Spleen (tissue), 7 donors: ENCODE data around the gene PLA2G2F.

ENCODE experiments used
- POLR2A ChIP-seq, 3 donors: fragments of 450-650 bp; IDR thresholded peaks; one replicate each; pipeline ENCODE4 v1.5.1; 2017; ENCODE audit warnings: antibody characterized with exemption in 3 of 3, mild to moderate bottlenecking in 1 of 3
- TF ChIP-seq, protein P1 (sequence below), 11 experiments: fragments of 200-600 bp in 7 of 11; fragments of 450-650 bp in 4 of 11; sonication (generic) in 4 of 11; IDR thresholded peaks in 8 of 11; conservative IDR thresholded peaks in 3 of 11; 1 replicate in 7 of 11; 2 replicates in 4 of 11; pipeline versions ENCODE4 v1.4.0 to v1.8.0; 2016 to 2021; ENCODE audit warnings: antibody characterized with exemption in 11 of 11, inconsistent platforms in 4 of 11, mild to moderate bottlenecking in 1 of 11
- donor health status: DM: no; HTN: no; CAD: no; lungs with moderate emphysema.
- donor health status: DM: no; HTN: no; CAD: no.
- donor health status: DM: no; HTN: no; CAD: no.

DNA sequence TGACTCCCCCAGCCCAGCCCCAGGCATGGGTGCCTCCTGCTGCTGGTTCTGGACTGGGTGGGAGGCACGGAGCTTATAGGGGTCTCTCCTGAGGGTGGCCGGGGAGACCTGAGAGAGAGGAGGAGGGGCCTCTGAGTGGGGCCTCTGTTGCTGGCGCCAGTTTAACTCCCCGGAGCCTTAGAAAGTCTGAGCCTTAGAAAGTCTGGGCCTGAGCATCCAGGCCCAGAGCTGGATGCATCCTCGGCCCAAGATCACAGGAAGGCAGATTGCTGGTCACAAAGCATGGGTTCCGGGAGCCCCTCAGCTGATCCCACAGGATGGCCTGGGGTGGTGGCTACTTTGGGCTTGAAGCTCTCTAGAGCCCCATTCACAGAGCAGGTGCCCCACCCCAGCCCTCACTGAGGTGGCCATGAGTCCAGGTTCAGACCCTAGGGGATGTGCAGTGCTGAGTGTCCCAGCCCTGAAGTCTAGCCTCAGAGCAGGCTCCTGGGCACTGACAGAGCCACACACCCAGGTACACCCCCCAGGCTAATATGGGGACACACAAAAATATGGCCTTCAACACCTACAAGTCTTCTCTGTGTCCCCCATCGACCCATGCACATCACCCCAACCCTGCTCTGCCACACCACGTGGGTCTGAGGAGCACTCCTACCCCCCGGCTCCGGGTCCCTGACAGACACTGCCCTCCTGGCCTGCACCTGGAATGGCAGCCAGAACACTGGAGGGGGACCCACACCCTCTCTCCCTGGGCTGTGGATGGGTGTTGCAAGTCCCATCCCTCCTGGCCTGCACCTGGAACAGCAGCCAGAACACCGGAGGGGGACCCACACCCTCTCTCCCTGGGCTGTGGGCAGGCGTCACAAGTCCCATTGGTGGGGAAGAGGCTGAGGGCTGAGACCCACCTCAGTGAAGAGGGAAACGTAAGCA is 9.7 kb downstream of the PLA2G2F start:
- TF ChIP-seq, protein P1, sequence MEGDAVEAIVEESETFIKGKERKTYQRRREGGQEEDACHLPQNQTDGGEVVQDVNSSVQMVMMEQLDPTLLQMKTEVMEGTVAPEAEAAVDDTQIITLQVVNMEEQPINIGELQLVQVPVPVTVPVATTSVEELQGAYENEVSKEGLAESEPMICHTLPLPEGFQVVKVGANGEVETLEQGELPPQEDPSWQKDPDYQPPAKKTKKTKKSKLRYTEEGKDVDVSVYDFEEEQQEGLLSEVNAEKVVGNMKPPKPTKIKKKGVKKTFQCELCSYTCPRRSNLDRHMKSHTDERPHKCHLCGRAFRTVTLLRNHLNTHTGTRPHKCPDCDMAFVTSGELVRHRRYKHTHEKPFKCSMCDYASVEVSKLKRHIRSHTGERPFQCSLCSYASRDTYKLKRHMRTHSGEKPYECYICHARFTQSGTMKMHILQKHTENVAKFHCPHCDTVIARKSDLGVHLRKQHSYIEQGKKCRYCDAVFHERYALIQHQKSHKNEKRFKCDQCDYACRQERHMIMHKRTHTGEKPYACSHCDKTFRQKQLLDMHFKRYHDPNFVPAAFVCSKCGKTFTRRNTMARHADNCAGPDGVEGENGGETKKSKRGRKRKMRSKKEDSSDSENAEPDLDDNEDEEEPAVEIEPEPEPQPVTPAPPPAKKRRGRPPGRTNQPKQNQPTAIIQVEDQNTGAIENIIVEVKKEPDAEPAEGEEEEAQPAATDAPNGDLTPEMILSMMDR (IDR thresholded peaks at IDR 0.05 in 8 of 11, conservative IDR thresholded peaks at IDR 0.05 in 3 of 11), result no peak
- TF ChIP-seq POLR2A (IDR thresholded peaks at IDR 0.05), result no peak
